Lower leg skin (tissue), 4 donors: ENCODE results near the gene MYRF. TPM values are rescaled to one million over a fixed set of nuclear protein-coding genes. Genes with fewer than 3 reads are reported as not detected.

Experiments
- DNase-seq, 2 donors: peaks; one replicate each; pipeline ENCODE4 v3.0.0-alpha.2; 2019; ENCODE audit warnings: low spot score in 2 of 2
- H3K4me3 ChIP-seq: fragments of 200-600 bp; sonication (generic); 2 replicates; pipeline ENCODE4 v1.5.1; 2017; ENCODE audit warnings: mild to moderate bottlenecking, low read depth; ENCODE audit not compliant: poor library complexity, severe bottlenecking
- POLR2A ChIP-seq, 2 donors: fragments of 450-650 bp; IDR thresholded peaks; one replicate each; pipeline ENCODE4 v1.6.1; 2016 to 2017; ENCODE audit warnings: antibody characterized with exemption in 2 of 2, mild to moderate bottlenecking in 1 of 2, moderate library complexity in 1 of 2
- WGBS, 2 donors: methylation state at CpG; one replicate each; pipeline ENCODE4 v1.1.5; 2018; 5-methylcytosine and 5-hydroxymethylcytosine counted together
- intact Hi-C: fragments of 100-400 bp; cut with DNase I; formaldehyde crosslinking; loops from one replicate; pipeline ENCODE4 v1.15.0; 2023; ENCODE audit warnings: low total_unique reads
- total RNA-seq, 4 donors: library from RNA; depleted of rRNA; stranded (reverse); fragments of >200 nt; gene quantifications; one replicate each; pipeline ENCODE4 v1.1.0, GENCODE V29; 2016
- TF ChIP-seq, protein P1 (sequence below), 3 donors: fragments of 450-650 bp; IDR thresholded peaks; one replicate each; pipeline ENCODE4 v1.5.1; 2016; ENCODE audit warnings: antibody characterized with exemption in 3 of 3, mild to moderate bottlenecking in 3 of 3, moderate library complexity in 2 of 3

Gene MYRF
- total RNA-seq, 4 donors from 2014 or later, result 0.23 to 2.6 (median 1.4) TPM; not detected in 1

DNA sequence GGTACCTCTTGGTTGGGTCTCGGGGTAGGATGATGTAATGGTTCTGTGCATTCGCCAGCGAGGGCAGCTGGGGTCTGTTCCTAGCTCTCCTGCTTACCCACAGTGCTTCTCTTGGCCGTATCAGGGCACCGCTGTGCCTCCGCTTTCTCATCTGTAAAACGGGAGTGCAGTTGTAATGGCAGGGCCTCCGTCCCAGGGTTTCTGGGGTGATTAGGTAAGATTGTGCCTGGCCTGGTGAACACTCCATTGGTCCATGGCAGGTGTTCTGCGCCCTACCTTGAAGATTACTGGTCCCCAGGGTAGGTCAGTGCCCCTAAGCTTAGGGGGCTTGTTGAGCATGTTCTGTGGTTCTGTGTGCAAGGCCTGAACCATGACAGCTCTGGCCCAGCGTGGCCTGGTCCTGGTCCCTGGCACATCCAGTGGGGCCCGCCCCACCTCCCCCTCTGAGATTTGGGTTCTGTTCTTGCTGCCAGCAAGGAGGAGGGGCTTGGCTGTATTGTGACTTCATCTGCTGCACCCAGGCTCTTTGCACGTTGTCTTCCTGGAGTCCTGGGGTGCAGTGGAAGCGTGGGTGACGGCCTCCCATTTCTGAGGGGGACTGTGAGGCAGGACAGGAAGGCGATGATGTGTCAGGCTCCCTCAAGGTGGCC lies 4.9 kb downstream of the MYRF start:
- TF ChIP-seq, protein P1, sequence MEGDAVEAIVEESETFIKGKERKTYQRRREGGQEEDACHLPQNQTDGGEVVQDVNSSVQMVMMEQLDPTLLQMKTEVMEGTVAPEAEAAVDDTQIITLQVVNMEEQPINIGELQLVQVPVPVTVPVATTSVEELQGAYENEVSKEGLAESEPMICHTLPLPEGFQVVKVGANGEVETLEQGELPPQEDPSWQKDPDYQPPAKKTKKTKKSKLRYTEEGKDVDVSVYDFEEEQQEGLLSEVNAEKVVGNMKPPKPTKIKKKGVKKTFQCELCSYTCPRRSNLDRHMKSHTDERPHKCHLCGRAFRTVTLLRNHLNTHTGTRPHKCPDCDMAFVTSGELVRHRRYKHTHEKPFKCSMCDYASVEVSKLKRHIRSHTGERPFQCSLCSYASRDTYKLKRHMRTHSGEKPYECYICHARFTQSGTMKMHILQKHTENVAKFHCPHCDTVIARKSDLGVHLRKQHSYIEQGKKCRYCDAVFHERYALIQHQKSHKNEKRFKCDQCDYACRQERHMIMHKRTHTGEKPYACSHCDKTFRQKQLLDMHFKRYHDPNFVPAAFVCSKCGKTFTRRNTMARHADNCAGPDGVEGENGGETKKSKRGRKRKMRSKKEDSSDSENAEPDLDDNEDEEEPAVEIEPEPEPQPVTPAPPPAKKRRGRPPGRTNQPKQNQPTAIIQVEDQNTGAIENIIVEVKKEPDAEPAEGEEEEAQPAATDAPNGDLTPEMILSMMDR (IDR thresholded peaks at IDR 0.05), result no peak
- no peak for TF ChIP-seq POLR2A (IDR thresholded peaks at IDR 0.05)
- DNase-seq, result no peak
- no peak overlapping the region for H3K4me3 ChIP-seq
- intact Hi-C loops, result no loop called here
- 84 to 90% methylated on average over 13 to 15 of the region's 15 CpGs for WGBS, 2 donors

DNA sequence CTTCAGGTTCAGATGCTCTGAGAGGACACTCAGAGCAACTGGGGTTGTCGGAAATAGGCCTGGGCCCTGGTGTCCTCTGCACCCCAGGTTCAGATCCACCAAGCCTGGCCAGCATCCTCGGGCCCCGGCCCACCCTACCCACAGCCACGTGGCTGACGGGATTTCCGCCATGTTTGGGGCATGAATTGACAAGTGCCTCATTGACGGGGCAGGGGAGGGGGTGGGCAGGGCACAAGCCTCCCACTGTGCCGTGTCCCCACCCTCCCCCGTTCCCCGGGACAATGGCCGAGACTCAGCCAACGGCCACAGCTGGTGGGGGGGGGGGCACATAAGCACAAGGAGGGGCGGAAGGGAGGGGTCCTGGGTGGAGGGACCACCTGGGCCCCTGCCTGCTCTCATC lies 8.5 kb downstream of the MYRF start:
- 72 to 74% methylated on average over 8 to 10 of the region's 13 CpGs for WGBS, 2 donors
- intact Hi-C loops, result no loop called here
- no peak for DNase-seq
- no peak for TF ChIP-seq POLR2A (IDR thresholded peaks at IDR 0.05)
- TF ChIP-seq, protein P1 (IDR thresholded peaks at IDR 0.05), result no peak
- H3K4me3 ChIP-seq, result no peak overlapping the region

DNA sequence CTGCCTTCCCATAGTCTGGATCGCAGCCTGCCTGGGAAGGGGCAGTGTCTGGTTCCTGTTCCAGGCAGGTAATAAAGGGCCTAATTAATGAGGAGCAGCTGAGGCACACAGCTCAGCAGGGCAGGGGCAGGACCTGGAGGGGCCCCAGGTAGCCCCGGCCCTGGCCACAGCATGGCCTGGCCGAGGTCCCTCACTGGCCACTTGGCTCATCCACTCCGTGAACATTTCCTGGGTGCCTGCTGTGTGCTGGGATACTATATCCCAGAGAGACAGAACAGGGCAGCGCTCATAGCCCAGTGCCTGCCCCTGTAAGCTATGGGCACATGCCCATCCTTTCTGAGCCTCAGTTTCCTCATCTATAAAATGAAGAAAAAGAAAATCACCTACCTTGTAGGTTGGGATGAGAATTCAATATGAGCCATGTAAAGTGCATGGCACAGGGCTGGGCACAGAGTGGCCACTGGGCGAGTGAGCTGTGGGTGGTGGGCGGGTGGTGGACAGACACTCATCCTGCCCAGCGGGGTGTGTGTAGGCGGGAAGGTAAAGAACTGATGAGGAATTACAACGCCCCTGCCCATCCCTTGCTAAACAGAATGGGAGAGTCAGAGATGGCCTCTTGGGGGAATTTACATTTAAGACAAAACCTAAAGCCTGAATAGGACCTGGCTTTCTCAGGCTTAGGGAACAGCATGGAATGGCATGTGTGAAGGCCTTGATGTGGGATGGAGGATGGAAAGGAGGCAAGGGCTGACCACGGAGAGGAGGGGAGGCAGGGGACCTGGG lies 9.2 kb downstream of the MYRF start:
- DNase-seq, result no peak
- no peak overlapping the region for H3K4me3 ChIP-seq
- WGBS, 2 donors, result 74 to 86% methylated on average over 11 of the region's 11 CpGs
- intact Hi-C loops, result no loop called here
- no peak for TF ChIP-seq POLR2A (IDR thresholded peaks at IDR 0.05)
- TF ChIP-seq, protein P1 (IDR thresholded peaks at IDR 0.05), result no peak

DNA sequence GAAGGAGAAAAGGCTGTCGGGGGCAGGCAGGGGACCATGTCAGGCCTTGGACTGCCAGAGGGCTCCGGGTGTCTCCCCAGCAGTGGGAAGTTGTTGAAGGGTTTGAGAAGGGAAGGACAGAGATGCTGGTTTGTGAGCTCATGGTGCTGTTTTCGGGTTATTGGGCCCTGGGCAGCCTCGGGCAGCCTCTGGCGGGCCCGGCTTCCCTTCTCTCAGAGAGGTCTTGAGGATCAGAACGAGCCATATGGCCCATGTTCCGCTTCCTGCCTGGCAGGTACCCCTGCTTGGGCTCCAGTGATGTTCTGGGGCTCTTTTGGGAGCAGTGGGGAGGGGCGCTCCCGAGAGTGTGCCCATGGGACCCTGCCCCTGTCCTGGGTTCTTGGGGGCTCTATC lies 9.8 kb downstream of the MYRF start:
- DNase-seq, result no peak
- H3K4me3 ChIP-seq, result no peak overlapping the region
- intact Hi-C loops, result no loop called here
- WGBS, 2 donors, result 61 to 70% methylated on average over 8 to 10 of the region's 10 CpGs
- no peak for TF ChIP-seq POLR2A (IDR thresholded peaks at IDR 0.05)
- TF ChIP-seq, protein P1 (IDR thresholded peaks at IDR 0.05), result no peak

DNA sequence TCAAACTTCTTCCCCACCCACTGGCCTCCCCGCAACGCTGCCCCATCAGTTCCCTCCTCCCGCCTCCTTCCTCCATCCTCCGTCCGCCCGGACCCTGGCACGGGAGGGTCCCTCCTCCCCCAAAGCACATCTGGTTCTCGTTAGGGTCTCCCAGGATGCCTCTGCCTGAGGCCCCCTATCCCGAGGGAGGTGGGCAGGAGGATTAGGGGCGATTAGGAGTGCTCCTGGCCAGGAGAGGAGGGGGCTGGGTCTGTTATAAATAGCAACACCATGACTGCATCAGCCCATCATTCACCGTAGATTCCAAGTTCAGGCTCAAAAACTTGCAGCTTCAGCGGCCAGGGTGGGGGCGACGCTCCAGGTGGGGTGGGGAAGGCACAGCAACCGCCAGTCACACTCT lies 10.4 kb downstream of the MYRF start:
- TF ChIP-seq, protein P1 (IDR thresholded peaks at IDR 0.05), result no peak
- no peak for TF ChIP-seq POLR2A (IDR thresholded peaks at IDR 0.05)
- intact Hi-C loops, result no loop called here
- no peak overlapping the region for H3K4me3 ChIP-seq
- DNase-seq, result no peak
- 24 to 25% methylated on average over 15 of the region's 15 CpGs for WGBS, 2 donors
